Heart left ventricle (tissue), 13 donors: Measurements from ENCODE around the gene ZSCAN10.

Experiments used
- CTCF ChIP-seq, 12 donors: fragments of 200-600 bp; sonication (generic) in 4 of 12; IDR thresholded peaks; one replicate each; pipeline versions ENCODE4 v1.5.0 to v1.8.0; 2018 to 2022; ENCODE audit warnings: antibody characterized with exemption in 12 of 12, mild to moderate bottlenecking in 5 of 12
- POLR2A ChIP-seq, 2 donors: fragments of 450-650 bp; IDR thresholded peaks; one replicate each; pipeline ENCODE4 v1.6.1; 2017; ENCODE audit warnings: antibody characterized with exemption in 2 of 2, mild to moderate bottlenecking in 2 of 2, moderate library complexity in 2 of 2
- donor health status: ischemic (EF 13 %, LVEDD 7.1; RV severe dilation, severe dysfunction).
- donor health status: DM: no; HTN: yes; CAD: no.
- donor health status: DM: no; HTN: no; CAD: no.
- donor health status: ischemic (EF 25% LVEDD 6.9; RV normal size, moderate dysfunction).
- donor health status: ischemic (EF 25% LVEDD 5.7; RV mildly dilated, moderate dysfunction).
- donor health status: ischemic (EF 35%, LVEDD 5.7; RV mildly dilated, moderate dysfunction).
- donor health status: nonischemic (EF 11% LVEDD 7.7; RV severe dilation, severe dysfunction).
- donor health status: DM: yes; HTN: yes; CAD: no.
- donor health status: PGD.
- donor health status: ischemic (EF 29% LVEDD 5.4; RV normal size, mild dysfunction).
- donor health status: nonischemic (EF 23%, LVEDD 6.1; RV moderate dilation, normal function).

GRCh38 chr16:3073448-3073847 is 25.6 kb downstream of the ZSCAN10 start:
- no peak for TF ChIP-seq POLR2A (IDR thresholded peaks at IDR 0.05)
- TF ChIP-seq CTCF (IDR thresholded peaks at IDR 0.05): no peak
